Measurements from ENCODE around the gene ETFBKMT.

Gene ETFBKMT

DNA sequence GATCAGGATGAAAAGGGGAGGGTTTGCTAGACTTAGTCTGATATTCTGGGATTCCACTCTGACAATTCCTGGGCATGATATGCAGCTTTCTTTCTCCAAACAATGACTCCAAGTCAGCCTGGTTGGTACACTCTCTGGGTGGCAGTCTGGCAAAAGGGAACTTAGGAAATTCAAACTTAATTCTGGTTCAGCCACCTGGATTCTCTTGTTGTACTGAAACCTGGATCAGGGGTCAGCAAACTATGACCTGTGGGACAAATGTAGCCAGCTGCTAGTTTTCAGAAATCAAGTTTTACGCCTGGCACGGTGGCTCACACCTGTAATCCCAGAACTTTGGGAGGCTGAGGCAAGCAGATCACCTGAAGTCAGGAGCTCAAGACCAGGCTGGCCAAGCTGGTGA is 63.1 kb downstream of the ETFBKMT start:
- peak overlapping the region; percentile 15 for H2BK120ac ChIP-seq (ENCODE audit: insufficient read depth, low read length, poor library complexity)
- no peaks in the 10 kb centered on the region for H3K79me1 ChIP-seq (ENCODE audit: low read length)
- H2AFZ ChIP-seq (ENCODE audit: insufficient read depth, low read length, poor library complexity) = no peak overlapping the region
- no peak overlapping the region for H3K18ac ChIP-seq (ENCODE audit: low read length)
- no peak overlapping the region for H2BK5ac ChIP-seq (ENCODE audit: low read depth, low read length, poor library complexity)
- H2AK5ac ChIP-seq (ENCODE audit: low read length) = no peak overlapping the region
- no peak overlapping the region for H3K14ac ChIP-seq (ENCODE audit: low read length)
- H3K4me3 ChIP-seq (ENCODE audit: low read depth, low read length) = no peak overlapping the region
- H3K9ac ChIP-seq (ENCODE audit: low read length) = no peak overlapping the region
- H3K79me2 ChIP-seq (ENCODE audit: control insufficient read depth, insufficient read depth, low read length, poor library complexity) = no peaks in the 10 kb centered on the region
- H4K8ac ChIP-seq (ENCODE audit: low read depth, low read length) = no peak overlapping the region
- H4K12ac ChIP-seq (ENCODE audit: low read depth, low read length) = no peak overlapping the region
- H3K4ac ChIP-seq (ENCODE audit: low read depth, low read length) = no peak overlapping the region
- H3K27ac ChIP-seq (ENCODE audit: low read depth, low read length) = no peak overlapping the region
- peak overlapping the region; percentile 62 for H4K91ac ChIP-seq (ENCODE audit: low read depth, low read length)
- peaks cover 8 to 10% of the 10 kb centered on the region in 2 experiments for H3K4me1 ChIP-seq (ENCODE audit: control insufficient read depth in 1 of 2, insufficient read depth in 2 of 2, low read length in 2 of 2)
- H3K4me2 ChIP-seq (ENCODE audit: low read length) = no peak overlapping the region
- no peaks in the 10 kb centered on the region for H3K27me3 ChIP-seq (ENCODE audit: insufficient read depth, low read length)
- no peak overlapping the region for H3K23ac ChIP-seq (ENCODE audit: low read length)
- H3K36me3 ChIP-seq (ENCODE audit: control insufficient read depth in 1 of 2, insufficient read depth in 2 of 2, low read length in 2 of 2) = no peaks in the 10 kb centered on the region
- peak overlapping the region; percentile 53 for H2BK12ac ChIP-seq (ENCODE audit: low read length)
- no peak for DNase-seq
- WGBS (ENCODE audit: extremely low coverage, insufficient coverage, insufficient read length) = no CpG with 5 or more reads among the region's 2 CpGs
- no peaks in the 10 kb centered on the region for H3K9me3 ChIP-seq (ENCODE audit: insufficient read depth, low read depth, low read length)

Measured in trophoblast cell (in vitro differentiated cells and primary cell).